DND-41 (cell line): Measurements from ENCODE around the gene KRT80.

ENCODE experiments used
- ATAC-seq: fragments of 200-7000 bp; cut with Tn5 transposase; 3 replicates; pipeline ENCODE4 v1.9.1; 2021; ENCODE audit warnings: low read depth; ENCODE audit not compliant: insufficient read depth
- DNase-seq: peaks from one replicate; pipeline ENCODE4 v3.0.0-alpha.2; 2020
- H2AFZ ChIP-seq: 2 replicates; pipeline ENCODE4 v1.6.0; 2012; ENCODE audit warnings: low read depth, low read length
- H3K27ac ChIP-seq: 2 replicates; pipeline ENCODE4 v1.5.1; 2012; ENCODE audit warnings: low read length, inconsistent platforms
- H3K27me3 ChIP-seq: fragments of 200-600 bp; sonication (generic); 2 replicates; pipeline ENCODE4 v1.6.0; 2012; ENCODE audit warnings: low read length, mild to moderate bottlenecking, inconsistent platforms; ENCODE audit not compliant: insufficient read depth, poor library complexity
- H3K36me3 ChIP-seq: 2 replicates; pipeline ENCODE4 v1.5.1; 2012; ENCODE audit warnings: low read length, inconsistent platforms; ENCODE audit not compliant: insufficient read depth
- H3K4me1 ChIP-seq: 2 replicates; pipeline ENCODE4 v1.5.1; 2012; ENCODE audit warnings: mild to moderate bottlenecking, low read length; ENCODE audit not compliant: insufficient read depth
- H3K4me2 ChIP-seq: 2 replicates; pipeline ENCODE4 v1.6.0; 2012; ENCODE audit warnings: mild to moderate bottlenecking, moderate library complexity, low read length, inconsistent platforms; ENCODE audit not compliant: insufficient read depth
- H3K4me3 ChIP-seq, 2 experiments: fragments of 200-600 bp in 1 of 2; shearing (Covaris generic) in 1 of 2; 2 replicates each; pipeline ENCODE4 v1.5.1; 2012 to 2016; ENCODE audit warnings: inconsistent platforms in 2 of 2, low read length in 2 of 2, mild to moderate bottlenecking in 2 of 2, low read depth in 1 of 2, moderate library complexity in 1 of 2
- H3K79me2 ChIP-seq: 2 replicates; pipeline ENCODE4 v1.6.0; 2012; ENCODE audit warnings: low read length, inconsistent platforms; ENCODE audit not compliant: insufficient read depth
- H3K9ac ChIP-seq: 2 replicates; pipeline ENCODE4 v1.6.0; 2012; ENCODE audit warnings: low read depth, mild to moderate bottlenecking, inconsistent platforms, low read length, moderate library complexity
- H3K9me3 ChIP-seq: 2 replicates; pipeline ENCODE4 v1.5.1; 2012; ENCODE audit warnings: low read length, moderate library complexity, mild to moderate bottlenecking, inconsistent platforms; ENCODE audit not compliant: insufficient read depth, severe bottlenecking
- H4K20me1 ChIP-seq: 2 replicates; pipeline ENCODE4 v1.6.0; 2012; ENCODE audit warnings: low read length; ENCODE audit not compliant: insufficient read depth
- CTCF ChIP-seq: IDR thresholded peaks from 2 replicates; pipeline ENCODE4 v1.5.1; 2012; ENCODE audit warnings: borderline replicate concordance, low read length, moderate library complexity, mild to moderate bottlenecking; ENCODE audit not compliant: poor library complexity, severe bottlenecking; ENCODE audit errors: extremely low read depth
- EZH2 ChIP-seq: IDR thresholded peaks from 3 replicates; pipeline ENCODE4 v1.6.1; 2012; ENCODE audit warnings: borderline replicate concordance, low read depth, mild to moderate bottlenecking, moderate library complexity, low read length, inconsistent platforms; ENCODE audit not compliant: severe bottlenecking

The KRT80 gene

DNA sequence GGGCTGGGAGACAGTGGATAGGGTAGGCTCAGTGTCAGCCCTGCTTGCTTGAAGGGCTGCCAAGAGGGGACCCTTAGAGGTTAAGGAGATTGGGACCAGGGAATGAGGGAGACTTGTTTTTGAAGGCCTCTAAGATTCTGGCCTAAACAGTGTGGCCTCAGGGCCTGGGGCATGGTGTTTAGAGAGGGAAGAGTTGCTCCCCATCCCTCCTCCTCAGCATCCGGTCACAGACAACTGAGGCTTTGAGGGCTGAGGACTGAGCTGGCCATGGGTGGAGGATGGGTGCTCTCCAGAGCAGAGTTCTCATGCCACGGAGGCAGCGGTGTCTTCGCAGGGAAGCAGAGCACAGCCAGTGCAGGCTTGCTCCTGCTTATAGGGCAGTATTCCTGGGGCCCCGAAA is 49.4 kb downstream of the KRT80 start:
- Histone ChIP-seq H3K9ac (no peak overlapping the region), H3K9me3 (no peaks in the 10 kb centered on the region), H3K4me2 (no peak overlapping the region), H3K4me3 (no peak overlapping the region), H3K4me1 (no peaks in the 10 kb centered on the region), H3K79me2 (no peaks in the 10 kb centered on the region), H4K20me1 (0 out of 2 replicates have a peak, but pooled peaks cover 10% of the 10 kb centered on the region), H3K27me3 (peaks cover 17% of the 10 kb centered on the region), H2AFZ (no peak overlapping the region), H3K27ac (no peak overlapping the region), H3K36me3 (no peaks in the 10 kb centered on the region)
- no peak for ATAC-seq
- no peak for DNase-seq
- TF ChIP-seq CTCF (no peak), EZH2 (no peak)

DNA sequence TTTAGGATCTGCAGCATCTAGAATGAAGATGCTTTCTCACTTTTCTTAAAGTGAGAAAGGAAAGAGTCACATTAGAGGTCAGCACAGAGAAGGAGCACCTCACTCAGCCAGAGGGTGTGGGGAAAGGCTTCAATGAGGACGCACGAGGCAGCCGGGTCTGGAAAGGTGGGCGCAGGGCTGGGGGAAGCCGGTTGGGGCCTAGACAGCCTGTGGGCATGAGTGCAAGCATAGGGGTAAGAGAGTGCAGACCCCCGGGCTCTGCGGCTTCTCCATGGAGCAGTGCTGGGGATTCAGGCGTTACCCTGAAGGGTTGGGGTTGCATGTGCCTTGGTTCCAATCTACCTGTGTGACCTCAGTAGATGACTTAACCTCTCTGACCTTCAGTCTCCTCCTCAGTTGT is 49.9 kb downstream of the KRT80 start:
- H3K27ac ChIP-seq, result no peak overlapping the region
- H3K79me2 ChIP-seq, result no peaks in the 10 kb centered on the region
- no peak overlapping the region for H3K4me3 ChIP-seq
- peaks cover 18% of the 10 kb centered on the region for H3K27me3 ChIP-seq
- H2AFZ ChIP-seq, result no peak overlapping the region
- no peak for ATAC-seq
- TF ChIP-seq CTCF, result no peak
- no peak for TF ChIP-seq EZH2
- H3K4me2 ChIP-seq, result no peak overlapping the region
- DNase-seq, result no peak
- no peaks in the 10 kb centered on the region for H3K9me3 ChIP-seq
- 0 out of 2 replicates have a peak, but pooled peaks cover 10% of the 10 kb centered on the region for H4K20me1 ChIP-seq
- no peaks in the 10 kb centered on the region for H3K36me3 ChIP-seq
- H3K9ac ChIP-seq, result no peak overlapping the region
- no peaks in the 10 kb centered on the region for H3K4me1 ChIP-seq

DNA sequence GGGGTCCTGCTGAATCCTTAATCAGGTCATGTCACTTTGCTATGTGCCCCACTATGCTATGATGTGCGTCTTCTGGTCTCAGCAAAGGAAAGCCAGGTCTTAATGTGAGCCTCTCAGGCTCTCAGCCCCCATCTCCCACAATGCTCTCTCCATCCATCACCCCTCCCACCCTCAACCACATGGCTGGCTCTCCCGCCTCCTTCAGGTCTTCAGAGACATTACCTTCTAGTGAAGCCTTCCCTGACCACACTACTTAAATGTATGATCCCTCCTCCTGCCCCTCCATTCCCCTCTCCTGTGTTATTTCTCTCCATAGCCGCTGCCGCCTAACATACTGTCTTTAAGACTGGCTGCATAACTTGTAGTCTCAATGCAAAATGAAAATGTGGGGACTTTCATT is 50.5 kb downstream of the KRT80 start:
- DNase-seq (no peak), ATAC-seq (no peak)
- H3K9ac ChIP-seq, result no peak overlapping the region
- H2AFZ ChIP-seq, result no peak overlapping the region
- no peaks in the 10 kb centered on the region for H3K9me3 ChIP-seq
- H3K4me2 ChIP-seq, result no peak overlapping the region
- H3K36me3 ChIP-seq, result no peaks in the 10 kb centered on the region
- H3K27me3 ChIP-seq, result peaks cover 24% of the 10 kb centered on the region
- no peak overlapping the region for H3K4me3 ChIP-seq
- no peaks in the 10 kb centered on the region for H3K79me2 ChIP-seq
- H3K4me1 ChIP-seq, result no peaks in the 10 kb centered on the region
- H4K20me1 ChIP-seq, result 0 out of 2 replicates have a peak, but pooled peaks cover 10% of the 10 kb centered on the region
- TF ChIP-seq EZH2 (no peak), CTCF (no peak)
- H3K27ac ChIP-seq, result no peak overlapping the region

GRCh38 chr12:52139579-52140062 is 52.2 kb downstream of the KRT80 start:
- Histone ChIP-seq H3K36me3 (no peaks in the 10 kb centered on the region), H3K9ac (no peak overlapping the region), H3K9me3 (no peaks in the 10 kb centered on the region), H2AFZ (no peak overlapping the region), H3K4me2 (no peak overlapping the region), H4K20me1 (0 out of 2 replicates have a peak, but pooled peaks cover 10% of the 10 kb centered on the region), H3K27ac (no peak overlapping the region), H3K79me2 (no peaks in the 10 kb centered on the region), H3K4me3 (no peak overlapping the region), H3K27me3 (peaks cover 26% of the 10 kb centered on the region), H3K4me1 (no peaks in the 10 kb centered on the region)
- no peak for TF ChIP-seq EZH2
- peak; percentile 71 for TF ChIP-seq CTCF
- DNase-seq, result peak; percentile 29
- peak; percentile 79 for ATAC-seq
